ENCODE measurements around the gene PPP2R3A.

Gene PPP2R3A

DNA sequence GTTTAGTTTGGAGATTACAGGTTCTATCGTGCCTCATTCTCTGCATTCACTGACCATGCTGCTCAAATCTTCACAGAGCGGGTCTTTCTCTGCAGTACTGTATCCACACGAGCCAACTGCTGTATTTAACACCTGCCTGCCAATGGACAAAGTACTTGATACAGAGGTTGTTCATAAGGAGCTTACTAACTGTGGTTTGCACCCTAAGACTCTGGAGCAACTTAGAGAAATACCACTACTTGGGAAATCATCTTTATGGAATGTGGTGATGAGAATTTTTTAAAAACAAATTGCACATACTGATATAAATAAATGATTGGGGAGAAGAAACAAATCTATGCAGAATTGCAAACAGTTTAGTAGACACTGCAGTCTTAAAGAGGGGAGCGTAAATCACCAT is 90.0 kb downstream of the PPP2R3A start:
- TF ChIP-seq TAF1 (IDR thresholded peaks at IDR 0.05; ENCODE audit: borderline replicate concordance, insufficient read depth, low read length) (no peak), SIN3A (IDR thresholded peaks at IDR 0.05; ENCODE audit: borderline replicate concordance, insufficient read depth, low read length) (no peak), FOXP2 (optimal IDR thresholded peaks at IDR 0.05; ENCODE audit: borderline replicate concordance, extremely low read depth, extremely low read length, insufficient read depth) (no peak), POLR2AphosphoS5 (IDR thresholded peaks at IDR 0.05; ENCODE audit: low read depth, low read length) (no peak)
- TF ChIP-seq, protein P1, sequence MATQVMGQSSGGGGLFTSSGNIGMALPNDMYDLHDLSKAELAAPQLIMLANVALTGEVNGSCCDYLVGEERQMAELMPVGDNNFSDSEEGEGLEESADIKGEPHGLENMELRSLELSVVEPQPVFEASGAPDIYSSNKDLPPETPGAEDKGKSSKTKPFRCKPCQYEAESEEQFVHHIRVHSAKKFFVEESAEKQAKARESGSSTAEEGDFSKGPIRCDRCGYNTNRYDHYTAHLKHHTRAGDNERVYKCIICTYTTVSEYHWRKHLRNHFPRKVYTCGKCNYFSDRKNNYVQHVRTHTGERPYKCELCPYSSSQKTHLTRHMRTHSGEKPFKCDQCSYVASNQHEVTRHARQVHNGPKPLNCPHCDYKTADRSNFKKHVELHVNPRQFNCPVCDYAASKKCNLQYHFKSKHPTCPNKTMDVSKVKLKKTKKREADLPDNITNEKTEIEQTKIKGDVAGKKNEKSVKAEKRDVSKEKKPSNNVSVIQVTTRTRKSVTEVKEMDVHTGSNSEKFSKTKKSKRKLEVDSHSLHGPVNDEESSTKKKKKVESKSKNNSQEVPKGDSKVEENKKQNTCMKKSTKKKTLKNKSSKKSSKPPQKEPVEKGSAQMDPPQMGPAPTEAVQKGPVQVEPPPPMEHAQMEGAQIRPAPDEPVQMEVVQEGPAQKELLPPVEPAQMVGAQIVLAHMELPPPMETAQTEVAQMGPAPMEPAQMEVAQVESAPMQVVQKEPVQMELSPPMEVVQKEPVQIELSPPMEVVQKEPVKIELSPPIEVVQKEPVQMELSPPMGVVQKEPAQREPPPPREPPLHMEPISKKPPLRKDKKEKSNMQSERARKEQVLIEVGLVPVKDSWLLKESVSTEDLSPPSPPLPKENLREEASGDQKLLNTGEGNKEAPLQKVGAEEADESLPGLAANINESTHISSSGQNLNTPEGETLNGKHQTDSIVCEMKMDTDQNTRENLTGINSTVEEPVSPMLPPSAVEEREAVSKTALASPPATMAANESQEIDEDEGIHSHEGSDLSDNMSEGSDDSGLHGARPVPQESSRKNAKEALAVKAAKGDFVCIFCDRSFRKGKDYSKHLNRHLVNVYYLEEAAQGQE (IDR thresholded peaks at IDR 0.05; ENCODE audit: insufficient read depth in 1 of 2, low read depth in 2 of 2, low read length in 2 of 2), result no peak

DNA sequence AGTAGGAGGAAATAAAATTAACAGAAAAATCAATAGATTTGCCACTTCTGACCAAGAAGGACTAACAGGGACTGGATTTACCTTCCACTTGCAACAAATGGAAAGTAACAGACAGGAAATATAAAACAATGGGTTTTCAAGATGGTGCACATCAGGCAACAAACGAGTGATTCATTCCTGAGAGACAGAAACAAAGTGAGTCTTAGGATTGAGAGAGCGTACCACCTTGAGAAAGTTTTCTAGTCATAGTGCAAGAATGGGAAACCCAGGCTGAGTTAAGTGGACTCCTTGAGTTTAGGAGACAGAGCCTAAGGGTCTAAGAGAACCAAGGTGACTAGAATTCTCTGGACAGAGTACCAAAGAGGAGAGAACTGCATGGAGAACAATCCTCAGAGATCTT is 101.7 kb downstream of the PPP2R3A start:
- no peak for TF ChIP-seq FOXP2 (optimal IDR thresholded peaks at IDR 0.05; ENCODE audit: borderline replicate concordance, extremely low read depth, extremely low read length, insufficient read depth)
- TF ChIP-seq SIN3A (IDR thresholded peaks at IDR 0.05; ENCODE audit: borderline replicate concordance, insufficient read depth, low read length), result no peak
- TF ChIP-seq TAF1 (IDR thresholded peaks at IDR 0.05; ENCODE audit: borderline replicate concordance, insufficient read depth, low read length), result no peak
- TF ChIP-seq POLR2AphosphoS5 (IDR thresholded peaks at IDR 0.05; ENCODE audit: low read depth, low read length), result no peak
- TF ChIP-seq, protein P1 (IDR thresholded peaks at IDR 0.05; ENCODE audit: insufficient read depth in 1 of 2, low read depth in 2 of 2, low read length in 2 of 2), result no peak

DNA sequence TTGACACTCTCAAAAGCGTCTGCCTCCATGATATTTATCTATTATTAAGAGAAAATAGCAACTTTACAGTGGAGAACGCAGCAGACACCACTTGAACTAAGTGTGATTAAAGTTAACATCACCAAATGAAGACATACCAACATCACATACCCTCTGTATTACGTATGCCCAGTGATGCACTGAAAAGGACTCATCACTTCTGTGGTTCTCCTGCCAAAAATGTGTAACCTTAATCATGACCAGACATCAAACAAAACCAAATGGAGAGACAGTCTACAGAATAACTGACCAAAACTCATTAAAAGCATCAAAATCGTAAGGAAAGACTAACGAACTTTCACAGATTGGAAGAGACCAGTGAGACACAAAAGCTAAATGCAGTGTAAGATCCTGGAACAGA is 103.2 kb downstream of the PPP2R3A start:
- TF ChIP-seq, protein P1 (IDR thresholded peaks at IDR 0.05; ENCODE audit: insufficient read depth in 1 of 2, low read depth in 2 of 2, low read length in 2 of 2), result no peak
- no peak for TF ChIP-seq FOXP2 (optimal IDR thresholded peaks at IDR 0.05; ENCODE audit: borderline replicate concordance, extremely low read depth, extremely low read length, insufficient read depth)
- TF ChIP-seq POLR2AphosphoS5 (IDR thresholded peaks at IDR 0.05; ENCODE audit: low read depth, low read length), result no peak
- no peak for TF ChIP-seq SIN3A (IDR thresholded peaks at IDR 0.05; ENCODE audit: borderline replicate concordance, insufficient read depth, low read length)
- TF ChIP-seq TAF1 (IDR thresholded peaks at IDR 0.05; ENCODE audit: borderline replicate concordance, insufficient read depth, low read length), result no peak

DNA sequence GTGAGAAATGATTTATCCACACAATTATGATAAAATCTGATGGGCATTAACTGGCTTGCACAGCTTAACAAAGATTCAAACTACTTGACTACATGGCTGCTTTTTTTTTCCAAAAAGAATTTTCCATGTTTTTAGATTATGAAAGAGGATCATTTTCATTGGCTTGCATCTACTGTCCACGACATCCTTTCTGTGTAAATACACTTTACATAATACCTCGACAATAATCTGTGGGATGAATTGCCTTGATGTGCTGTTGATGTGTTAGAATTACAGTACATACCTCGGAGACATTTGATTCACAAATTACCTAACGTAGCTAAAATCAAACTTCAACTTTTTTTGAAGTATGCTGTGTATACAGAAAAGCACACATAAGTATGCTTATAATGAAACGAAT is 104.4 kb downstream of the PPP2R3A start:
- TF ChIP-seq POLR2AphosphoS5 (IDR thresholded peaks at IDR 0.05; ENCODE audit: low read depth, low read length) (no peak), FOXP2 (optimal IDR thresholded peaks at IDR 0.05; ENCODE audit: borderline replicate concordance, extremely low read depth, extremely low read length, insufficient read depth) (no peak), TAF1 (IDR thresholded peaks at IDR 0.05; ENCODE audit: borderline replicate concordance, insufficient read depth, low read length) (no peak), SIN3A (IDR thresholded peaks at IDR 0.05; ENCODE audit: borderline replicate concordance, insufficient read depth, low read length) (no peak)
- TF ChIP-seq, protein P1 (IDR thresholded peaks at IDR 0.05; ENCODE audit: insufficient read depth in 1 of 2, low read depth in 2 of 2, low read length in 2 of 2), result no peak

DNA sequence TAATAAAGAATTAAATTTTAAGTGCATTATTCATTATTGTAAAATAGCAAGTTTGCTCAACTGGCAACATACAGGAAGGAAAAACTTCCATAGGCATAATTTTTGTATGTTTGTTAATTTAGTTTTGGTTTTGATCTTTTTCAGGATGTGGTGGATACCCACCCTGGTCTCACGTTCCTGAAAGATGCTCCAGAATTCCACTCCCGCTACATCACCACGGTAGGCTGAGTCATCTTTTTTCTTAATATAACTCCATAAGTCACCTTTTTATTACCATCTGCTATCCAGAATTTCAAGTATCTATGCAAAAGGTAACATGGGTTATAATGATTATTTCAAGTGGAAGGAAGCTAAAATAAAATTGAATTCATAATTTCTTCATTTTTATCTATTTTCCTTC is 104.8 kb downstream of the PPP2R3A start:
- TF ChIP-seq POLR2AphosphoS5 (IDR thresholded peaks at IDR 0.05; ENCODE audit: low read depth, low read length) (no peak), SIN3A (IDR thresholded peaks at IDR 0.05; ENCODE audit: borderline replicate concordance, insufficient read depth, low read length) (no peak), FOXP2 (optimal IDR thresholded peaks at IDR 0.05; ENCODE audit: borderline replicate concordance, extremely low read depth, extremely low read length, insufficient read depth) (no peak), TAF1 (IDR thresholded peaks at IDR 0.05; ENCODE audit: borderline replicate concordance, insufficient read depth, low read length) (no peak)
- TF ChIP-seq, protein P1 (IDR thresholded peaks at IDR 0.05; ENCODE audit: insufficient read depth in 1 of 2, low read depth in 2 of 2, low read length in 2 of 2), result no peak
